H1 (cell line): Measurements from ENCODE around the gene KRTAP12-4. TPM values are rescaled to one million over a fixed set of nuclear protein-coding genes. Genes with fewer than 3 reads are reported as not detected.

Source experiments
- CTCF ChIA-PET: fragments of 300-600 bp; sonication (Branson Sonifier 250); formaldehyde crosslinking; loops from one replicate; lab custom pipeline; 2021; ENCODE audit not compliant: partially characterized antibody; lab: Charles Lee
- POLR2A ChIA-PET: fragments of 300-600 bp; sonication (Branson Sonifier 250); formaldehyde crosslinking; loops from one replicate; lab custom pipeline; 2021; ENCODE audit warnings: inconsistent platforms; ENCODE audit not compliant: partially characterized antibody; lab: Charles Lee
- DNase-seq, 2 experiments: peaks; one replicate each; pipeline versions ENCODE4 v3.0.0 to v3.0.0-alpha.2; 2010 to 2022; ENCODE audit warnings: low spot score in 2 of 2, low read depth in 1 of 2, mixed read lengths in 1 of 2
- FAIRE-seq: peaks from 2 replicates; lab custom pipeline; 2011; peaks lifted over from hg19 to GRCh38; lab: Jason Lieb, UNC
- H2AFZ ChIP-seq: 2 replicates; pipeline ENCODE4 v1.8.1; 2012; ENCODE audit warnings: low read length, inconsistent platforms
- H2AK5ac ChIP-seq: 2 replicates; pipeline ENCODE4 v1.6.1; 2013; ENCODE audit warnings: low read depth, low read length
- H2BK120ac ChIP-seq: replicated peaks from 2 replicates; pipeline ENCODE3; 2013; ENCODE audit warnings: low read depth, low read length, inconsistent platforms
- H2BK12ac ChIP-seq: 2 replicates; pipeline ENCODE4 v1.6.1; 2013; ENCODE audit warnings: low read depth, low read length
- H2BK15ac ChIP-seq: 2 replicates; pipeline ENCODE4 v1.6.1; 2013; ENCODE audit warnings: low read length
- H2BK20ac ChIP-seq: 2 replicates; pipeline ENCODE4 v1.6.1; 2013; ENCODE audit warnings: low read length
- H2BK5ac ChIP-seq: 2 replicates; pipeline ENCODE4 v1.6.1; 2013; ENCODE audit warnings: low read depth, low read length
- H3K14ac ChIP-seq: 2 replicates; pipeline ENCODE4 v1.6.1; 2013; ENCODE audit warnings: inconsistent platforms; ENCODE audit not compliant: insufficient read length
- H3K18ac ChIP-seq: 2 replicates; pipeline ENCODE4 v1.6.1; 2013; ENCODE audit warnings: low read length; ENCODE audit errors: extremely low read depth
- H3K23ac ChIP-seq: 2 replicates; pipeline ENCODE4 v1.6.1; 2013; ENCODE audit warnings: inconsistent platforms; ENCODE audit not compliant: insufficient read length
- H3K23me2 ChIP-seq: 2 replicates; pipeline ENCODE4 v1.6.1; 2013; ENCODE audit warnings: low read depth, low read length
- H3K27ac ChIP-seq: 2 replicates; pipeline ENCODE4 v1.6.1; 2011; ENCODE audit warnings: low read depth, low read length, inconsistent platforms
- H3K27me3 ChIP-seq, 4 experiments: replicated peaks in 1 of 4; 1 replicate in 1 of 4; 2 replicates in 3 of 4; pipeline versions ENCODE4 v1.6.1 to v1.8.1; 2011 to 2013; ENCODE audit warnings: low read length in 3 of 4, mild to moderate bottlenecking in 3 of 4, inconsistent platforms in 2 of 4, mixed read lengths in 2 of 4, moderate library complexity in 1 of 4; ENCODE audit not compliant: control insufficient read depth in 3 of 4, insufficient read depth in 3 of 4; ENCODE audit errors: extremely low read depth in 1 of 4
- H3K36me3 ChIP-seq, 4 experiments: 2 replicates each; pipeline versions ENCODE4 v1.6.1 to v1.8.1; 2011 to 2013; ENCODE audit warnings: mild to moderate bottlenecking in 4 of 4, low read length in 3 of 4, moderate library complexity in 2 of 4, control low read depth in 1 of 4, inconsistent platforms in 1 of 4; ENCODE audit not compliant: insufficient read depth in 4 of 4, control insufficient read depth in 2 of 4
- H3K4ac ChIP-seq: replicated peaks from 2 replicates; pipeline ENCODE3; 2013; ENCODE audit warnings: low read length, low read depth, mixed read lengths, inconsistent platforms; ENCODE audit not compliant: insufficient read length
- H3K4me1 ChIP-seq, 4 experiments: replicated peaks in 1 of 4; 1 replicate in 1 of 4; 2 replicates in 3 of 4; pipeline versions ENCODE4 v1.6.1 to v1.8.1; 2011 to 2013; ENCODE audit warnings: low read length in 3 of 4, inconsistent platforms in 2 of 4, mixed read lengths in 1 of 4; ENCODE audit not compliant: insufficient read depth in 4 of 4, control insufficient read depth in 3 of 4
- H3K4me2 ChIP-seq, 2 experiments: 2 replicates each; pipeline versions ENCODE4 v1.6.1 to v1.8.1; 2011 to 2013; ENCODE audit warnings: low read depth in 2 of 2, low read length in 2 of 2, control low read depth in 1 of 2, inconsistent platforms in 1 of 2, mild to moderate bottlenecking in 1 of 2; ENCODE audit not compliant: insufficient read depth in 1 of 2
- H3K4me3 ChIP-seq, 4 experiments: fragments of 200-600, 300-600 bp in 1 of 4; sonication (generic), shearing (Covaris generic), sonication (Bioruptor Twin) in 1 of 4; 2 replicates each; pipeline versions ENCODE4 v1.5.1 to v1.8.1; 2011 to 2016; ENCODE audit warnings: low read length in 4 of 4, low read depth in 3 of 4, control low read depth in 2 of 4, inconsistent platforms in 2 of 4, mild to moderate bottlenecking in 2 of 4, mixed read lengths in 1 of 4, moderate library complexity in 1 of 4; ENCODE audit not compliant: insufficient read depth in 2 of 4; ENCODE audit errors: extremely low read depth in 1 of 4
- H3K56ac ChIP-seq: replicated peaks from 2 replicates; pipeline ENCODE3; 2013; ENCODE audit warnings: low read depth, mild to moderate bottlenecking, mixed read lengths, low read length, inconsistent platforms; ENCODE audit not compliant: insufficient read length
- H3K79me1 ChIP-seq: 2 replicates; pipeline ENCODE4 v1.6.1; 2013; ENCODE audit warnings: low read depth, low read length, control low read depth
- H3K79me2 ChIP-seq, 2 experiments: 2 replicates each; pipeline versions ENCODE4 v1.6.1 to v1.8.1; 2012 to 2013; ENCODE audit warnings: low read length in 2 of 2, mild to moderate bottlenecking in 2 of 2, inconsistent platforms in 1 of 2; ENCODE audit not compliant: insufficient read depth in 2 of 2, control insufficient read depth in 1 of 2
- H3K9ac ChIP-seq, 4 experiments: replicated peaks in 1 of 4; 1 replicate in 1 of 4; 2 replicates in 3 of 4; pipeline versions ENCODE4 v1.6.1 to v1.8.1; 2011 to 2013; ENCODE audit warnings: low read depth in 3 of 4, low read length in 3 of 4, control low read depth in 2 of 4, mild to moderate bottlenecking in 2 of 4, moderate library complexity in 2 of 4, inconsistent platforms in 1 of 4; ENCODE audit errors: extremely low read depth in 1 of 4
- H3K9me3 ChIP-seq, 2 experiments: 2 replicates each; pipeline versions ENCODE4 v1.6.1 to v1.8.1; 2012 to 2013; ENCODE audit warnings: mild to moderate bottlenecking in 2 of 2, moderate library complexity in 2 of 2, control low read depth in 1 of 2, inconsistent platforms in 1 of 2, low read depth in 1 of 2, low read length in 1 of 2, mixed read lengths in 1 of 2; ENCODE audit not compliant: insufficient read depth in 2 of 2
- H4K20me1 ChIP-seq, 2 experiments: replicated peaks in 1 of 2; 2 replicates each; pipeline versions ENCODE3 to v1.8.1; 2011 to 2013; ENCODE audit warnings: inconsistent platforms in 2 of 2, low read length in 2 of 2, mild to moderate bottlenecking in 1 of 2; ENCODE audit not compliant: insufficient read depth in 2 of 2, control insufficient read depth in 1 of 2
- H4K5ac ChIP-seq: 2 replicates; pipeline ENCODE4 v1.6.1; 2013; ENCODE audit warnings: low read length, low read depth, mixed read lengths, inconsistent platforms; ENCODE audit not compliant: insufficient read length
- H4K8ac ChIP-seq: 2 replicates; pipeline ENCODE4 v1.8.0; 2013; ENCODE audit warnings: mild to moderate bottlenecking, moderate library complexity, low read length, inconsistent platforms; ENCODE audit not compliant: insufficient read depth; ENCODE audit errors: extremely low read depth
- H4K91ac ChIP-seq: replicated peaks from 2 replicates; pipeline ENCODE3; 2013; ENCODE audit warnings: low read length, mixed read lengths, inconsistent platforms; ENCODE audit not compliant: insufficient read length
- ASH2L ChIP-seq: fragments of 200-600, 300-600 bp; sonication (generic); IDR thresholded peaks from one replicate; pipeline ENCODE4 v1.7.1; 2017; ENCODE audit warnings: low read length
- CHD2 ChIP-seq: IDR thresholded peaks from 2 replicates; pipeline ENCODE4 v1.6.1; 2012; ENCODE audit warnings: low read length, improper control_type of control experiment
- EZH2 ChIP-seq: fragments of 200-600 bp; sonication (generic); IDR thresholded peaks from 2 replicates; pipeline ENCODE4 v1.7.1; 2012; ENCODE audit warnings: low read depth, mild to moderate bottlenecking, moderate library complexity, low read length, inconsistent platforms; ENCODE audit not compliant: severe bottlenecking
- KDM4A ChIP-seq: IDR thresholded peaks from one replicate; pipeline ENCODE4 v1.7.1; 2012; ENCODE audit warnings: low read depth, mild to moderate bottlenecking, moderate library complexity, low read length, inconsistent platforms; ENCODE audit not compliant: severe bottlenecking
- PHF8 ChIP-seq: fragments of 200-600 bp; sonication (generic); conservative IDR thresholded peaks from 2 replicates; pipeline ENCODE4 v1.7.1; 2012; ENCODE audit warnings: low read depth, mild to moderate bottlenecking, inconsistent platforms, low read length, moderate library complexity
- POLR2A ChIP-seq, 2 experiments: IDR thresholded peaks; 1 replicate in 1 of 2; 2 replicates in 1 of 2; pipeline ENCODE4 v1.6.1; 2011; ENCODE audit warnings: low read depth in 2 of 2, low read length in 2 of 2, mild to moderate bottlenecking in 2 of 2; ENCODE audit errors: control extremely low read depth in 1 of 2
- POLR2AphosphoS5 ChIP-seq: IDR thresholded peaks from 2 replicates; pipeline ENCODE4 v1.6.1; 2011; ENCODE audit warnings: low read depth, low read length
- SP2 ChIP-seq: IDR thresholded peaks from 2 replicates; pipeline ENCODE4 v1.6.1; 2012; ENCODE audit warnings: mild to moderate bottlenecking, low read length, inconsistent platforms
- SP4 ChIP-seq: IDR thresholded peaks from 2 replicates; pipeline ENCODE4 v1.6.1; 2012; ENCODE audit warnings: low read length, inconsistent platforms
- SUZ12 ChIP-seq: fragments of 200-600 bp; sonication (generic); IDR thresholded peaks from 2 replicates; pipeline ENCODE4 v1.6.1; 2012; ENCODE audit warnings: mild to moderate bottlenecking, inconsistent platforms, low read length, moderate library complexity, mixed read lengths
- WGBS, 2 experiments: shearing (Covaris generic) in 1 of 2; methylation state at CpG; one replicate each; pipeline versions ENCODE4 v1.1.6 to v1.1.7; 2013 to 2015; ENCODE audit warnings: low lambda C conversion rate in 2 of 2, mixed read lengths in 2 of 2, inconsistent platforms in 1 of 2, low coverage in 1 of 2, missing lambda C conversion rate in 1 of 2; ENCODE audit not compliant: insufficient replicate concordance in 2 of 2, insufficient coverage in 1 of 2, insufficient read length in 1 of 2; ENCODE audit errors: extremely low coverage in 1 of 2, missing lambda C conversion rate in 1 of 2; 5-methylcytosine and 5-hydroxymethylcytosine counted together
- polyA plus RNA-seq, 7 experiments: library from polyadenylated mRNA; depleted of rRNA in 3 of 7; stranded (reverse) in 5 of 7; unstranded in 2 of 7; fragments of >200 nt in 5 of 7; fragments of 200-250 nt in 2 of 7; gene quantifications; 1 replicate in 5 of 7; 2 replicates in 1 of 7; 4 replicates in 1 of 7; pipeline versions ENCODE4 v1.2.1 to v1.2.3, GENCODE V29; 2011 to 2013; ENCODE audit warnings: missing spikeins in 2 of 7, mixed read lengths in 2 of 7
- total RNA-seq: library from RNA; stranded (reverse); fragmentation: NEBNext Ultra II Directional; extraction: Animal tissue kit (Norgen Biotek cat#: 25700); gene quantifications from 2 replicates; pipeline ENCODE4 v1.2.1, GENCODE V29; 2021
- TF ChIP-seq, protein P1 (sequence below): IDR thresholded peaks from 2 replicates; pipeline ENCODE4 v1.6.1; 2012; ENCODE audit warnings: low read length, inconsistent platforms
- TF ChIP-seq, protein P2 (sequence below): IDR thresholded peaks from 2 replicates; pipeline ENCODE4 v1.6.1; 2012; ENCODE audit warnings: inconsistent platforms

KRTAP12-4 gene
- total and polyA plus RNA-seq, 2 of the 8 experiments (the other 6 are each of a cell fraction or from before 2014, with no cell fraction given): not detected

GRCh38 chr21:44647222-44647552 is 7.3 kb downstream of the KRTAP12-4 start:
- H3K4ac ChIP-seq: no peak overlapping the region
- H3K14ac ChIP-seq: no peak overlapping the region
- H3K27ac ChIP-seq: no peak overlapping the region
- H3K4me1 ChIP-seq: peaks cover 0 to 14% (median 4%) of the 10 kb centered on the region in 4 experiments; a peak in 3 of 7 replicates
- 77% methylated on average over 6 of the region's 8 CpGs; no CpG with 5 or more reads in 1 of the 2 experiments for WGBS, 2 experiments
- H2BK120ac ChIP-seq: no peak overlapping the region
- H3K18ac ChIP-seq: no peak overlapping the region
- H4K8ac ChIP-seq: no peak overlapping the region
- H2BK15ac ChIP-seq: 0 out of 2 replicates have a peak overlapping the region, but pooled peaks have one; percentile 61
- H3K36me3 ChIP-seq: no peaks in the 10 kb centered on the region
- H2BK5ac ChIP-seq: peak overlapping the region; percentile 24; the same call in 1 of the 2 replicates
- H3K27me3 ChIP-seq: no peaks in the 10 kb centered on the region
- no peaks in the 10 kb centered on the region; the same call in 1 of the 2 replicates for H3K79me1 ChIP-seq
- H4K5ac ChIP-seq: no peak overlapping the region
- H3K9me3 ChIP-seq: peaks cover 0 to 3% of the 10 kb centered on the region in 2 experiments; a peak in 3 of 4 replicates
- ChIA-PET POLR2A (interaction anchor here (1.1 kb wide), 1 partner anchor 39 kb away, joined by 4 read pairs; no protein-coding TSS in a partner anchor), CTCF (interaction anchor here (1.2 to 2.5 kb wide), 5 partner anchors 9 to 153 kb away, joined by 4 to 8 read pairs (median 6); no protein-coding TSS in a partner anchor)
- H3K23me2 ChIP-seq: no peaks in the 10 kb centered on the region; the same call in 1 of the 2 replicates
- H3K9ac ChIP-seq: no peak overlapping the region
- no peak for DNase-seq
- 0 out of 2 replicates have a peak overlapping the region, but pooled peaks have one; percentile 6 for H2AK5ac ChIP-seq
- no peak overlapping the region for H3K56ac ChIP-seq
- H3K4me3 ChIP-seq: no peak overlapping the region
- H4K20me1 ChIP-seq: no peaks in the 10 kb centered on the region
- no peak overlapping the region for H3K23ac ChIP-seq
- no peaks in the 10 kb centered on the region for H3K79me2 ChIP-seq
- no peak overlapping the region for H2BK20ac ChIP-seq
- no peak overlapping the region for H4K91ac ChIP-seq
- no peak overlapping the region for H3K4me2 ChIP-seq
- no peak for FAIRE-seq
- H2BK12ac ChIP-seq: peak overlapping the region; percentile 80; the same call in 1 of the 2 replicates
- no peak overlapping the region for H2AFZ ChIP-seq
- TF ChIP-seq EZH2 (no peak), KDM4A (no peak), PHF8 (no peak), SP2 (no peak), SUZ12 (no peak), ASH2L (no peak), POLR2A (IDR thresholded peaks at IDR 0.05; ENCODE audit: control extremely low read depth in 1 of 2, low read depth in 2 of 2, low read length in 2 of 2) (no peak), POLR2AphosphoS5 (no peak), CHD2 (no peak), SP4 (no peak)
- TF ChIP-seq, protein P1, sequence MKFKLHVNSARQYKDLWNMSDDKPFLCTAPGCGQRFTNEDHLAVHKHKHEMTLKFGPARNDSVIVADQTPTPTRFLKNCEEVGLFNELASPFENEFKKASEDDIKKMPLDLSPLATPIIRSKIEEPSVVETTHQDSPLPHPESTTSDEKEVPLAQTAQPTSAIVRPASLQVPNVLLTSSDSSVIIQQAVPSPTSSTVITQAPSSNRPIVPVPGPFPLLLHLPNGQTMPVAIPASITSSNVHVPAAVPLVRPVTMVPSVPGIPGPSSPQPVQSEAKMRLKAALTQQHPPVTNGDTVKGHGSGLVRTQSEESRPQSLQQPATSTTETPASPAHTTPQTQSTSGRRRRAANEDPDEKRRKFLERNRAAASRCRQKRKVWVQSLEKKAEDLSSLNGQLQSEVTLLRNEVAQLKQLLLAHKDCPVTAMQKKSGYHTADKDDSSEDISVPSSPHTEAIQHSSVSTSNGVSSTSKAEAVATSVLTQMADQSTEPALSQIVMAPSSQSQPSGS: no peak
- TF ChIP-seq, protein P2, sequence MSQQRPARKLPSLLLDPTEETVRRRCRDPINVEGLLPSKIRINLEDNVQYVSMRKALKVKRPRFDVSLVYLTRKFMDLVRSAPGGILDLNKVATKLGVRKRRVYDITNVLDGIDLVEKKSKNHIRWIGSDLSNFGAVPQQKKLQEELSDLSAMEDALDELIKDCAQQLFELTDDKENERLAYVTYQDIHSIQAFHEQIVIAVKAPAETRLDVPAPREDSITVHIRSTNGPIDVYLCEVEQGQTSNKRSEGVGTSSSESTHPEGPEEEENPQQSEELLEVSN: no peak
